ENCODE data around the gene DPM1.

GRCh38 chr20:50928469-50928868 is 29.9 kb downstream of the DPM1 start:
- TF ChIP-seq POLR2A (IDR thresholded peaks at IDR 0.05; ENCODE audit: low read depth, low read length) (0 out of 2 replicates have a peak, but pooled peaks have one; percentile 15), POLR2AphosphoS5 (IDR thresholded peaks at IDR 0.05; ENCODE audit: low read depth, low read length) (no peak), TAF1 (IDR thresholded peaks at IDR 0.05; ENCODE audit: low read depth, low read length) (no peak)
